ENCODE results near the gene RPL19.

GRCh38 chr17:39196241-39196807 is 3.8 kb upstream of the RPL19 start:
- TF ChIP-seq, protein P1, sequence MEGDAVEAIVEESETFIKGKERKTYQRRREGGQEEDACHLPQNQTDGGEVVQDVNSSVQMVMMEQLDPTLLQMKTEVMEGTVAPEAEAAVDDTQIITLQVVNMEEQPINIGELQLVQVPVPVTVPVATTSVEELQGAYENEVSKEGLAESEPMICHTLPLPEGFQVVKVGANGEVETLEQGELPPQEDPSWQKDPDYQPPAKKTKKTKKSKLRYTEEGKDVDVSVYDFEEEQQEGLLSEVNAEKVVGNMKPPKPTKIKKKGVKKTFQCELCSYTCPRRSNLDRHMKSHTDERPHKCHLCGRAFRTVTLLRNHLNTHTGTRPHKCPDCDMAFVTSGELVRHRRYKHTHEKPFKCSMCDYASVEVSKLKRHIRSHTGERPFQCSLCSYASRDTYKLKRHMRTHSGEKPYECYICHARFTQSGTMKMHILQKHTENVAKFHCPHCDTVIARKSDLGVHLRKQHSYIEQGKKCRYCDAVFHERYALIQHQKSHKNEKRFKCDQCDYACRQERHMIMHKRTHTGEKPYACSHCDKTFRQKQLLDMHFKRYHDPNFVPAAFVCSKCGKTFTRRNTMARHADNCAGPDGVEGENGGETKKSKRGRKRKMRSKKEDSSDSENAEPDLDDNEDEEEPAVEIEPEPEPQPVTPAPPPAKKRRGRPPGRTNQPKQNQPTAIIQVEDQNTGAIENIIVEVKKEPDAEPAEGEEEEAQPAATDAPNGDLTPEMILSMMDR (IDR thresholded peaks at IDR 0.05), result no peak
- no peak for TF ChIP-seq POLR2A (IDR thresholded peaks at IDR 0.05)

Measured in body of pancreas (tissue), 4 donors.